Right hindlimb (tissue), 1 donor: ENCODE data around the gene ARMC9.
"Not testable (repeated sequence)": the region's sequence is repeated elsewhere in the genome, so short reads cannot be mapped to it uniquely, and the experiment has no call there.

Source experiments
- DNase-seq: peaks from one replicate; pipeline ENCODE4 v3.0.0-alpha.2; 2018

The ARMC9 gene

DNA sequence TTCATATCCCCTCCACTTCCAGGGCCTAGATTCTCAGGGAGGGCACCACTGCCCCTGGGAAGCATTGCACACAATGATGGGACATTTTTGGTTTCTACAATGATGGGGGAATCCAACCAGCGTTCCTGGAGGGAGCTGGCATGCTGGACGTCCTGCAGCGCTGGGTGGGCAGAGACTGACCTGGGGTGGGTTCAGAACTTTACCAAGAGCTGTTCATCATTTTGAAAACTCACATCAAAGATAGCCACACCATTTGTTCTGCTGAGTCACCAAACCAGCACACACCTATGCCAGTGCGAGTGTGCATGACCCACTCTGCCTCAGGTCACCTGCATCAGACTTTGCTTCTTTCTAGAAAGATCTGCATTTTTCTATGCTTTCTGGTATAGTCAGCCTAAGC, 14.1 kb upstream of the ARMC9 start:
- DNase-seq: no peak

DNA sequence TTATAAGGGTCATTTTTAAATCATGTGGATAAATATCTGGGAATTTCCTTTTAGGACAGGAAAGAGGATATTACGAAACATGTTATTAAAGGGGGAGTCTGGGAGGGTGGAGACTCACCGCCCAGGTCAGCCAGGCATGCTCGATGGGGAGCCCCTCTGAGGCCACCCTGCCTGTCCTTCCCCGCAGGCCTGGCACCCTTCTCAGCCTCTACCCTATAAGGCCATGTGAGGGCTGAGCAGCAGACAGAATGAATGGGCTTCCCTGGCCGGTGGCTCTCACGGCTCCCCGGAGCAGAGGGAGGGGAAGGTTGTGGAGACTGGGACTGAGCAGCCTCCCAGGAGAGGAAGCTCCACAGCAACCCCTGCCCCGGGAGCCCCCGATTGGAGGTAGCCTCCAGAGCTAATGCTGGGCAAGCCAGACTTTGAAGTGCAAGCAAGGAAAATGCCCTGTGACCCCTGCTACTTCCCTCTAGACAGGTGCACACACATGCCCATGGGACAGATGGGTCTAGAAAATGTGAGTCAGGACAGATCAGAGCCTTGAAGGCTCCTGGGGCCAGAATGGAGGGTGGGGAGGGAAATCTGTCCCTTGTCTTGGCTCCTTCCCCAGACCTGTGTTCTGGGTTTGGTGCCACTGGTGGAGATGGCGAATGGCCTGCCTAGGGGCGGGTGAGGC, 13.2 kb upstream of the ARMC9 start:
- no peak for DNase-seq

- no peak for DNase-seq
Measured at GRCh38 chr2:231185886-231186285, 12.5 kb upstream of the ARMC9 start.

DNA sequence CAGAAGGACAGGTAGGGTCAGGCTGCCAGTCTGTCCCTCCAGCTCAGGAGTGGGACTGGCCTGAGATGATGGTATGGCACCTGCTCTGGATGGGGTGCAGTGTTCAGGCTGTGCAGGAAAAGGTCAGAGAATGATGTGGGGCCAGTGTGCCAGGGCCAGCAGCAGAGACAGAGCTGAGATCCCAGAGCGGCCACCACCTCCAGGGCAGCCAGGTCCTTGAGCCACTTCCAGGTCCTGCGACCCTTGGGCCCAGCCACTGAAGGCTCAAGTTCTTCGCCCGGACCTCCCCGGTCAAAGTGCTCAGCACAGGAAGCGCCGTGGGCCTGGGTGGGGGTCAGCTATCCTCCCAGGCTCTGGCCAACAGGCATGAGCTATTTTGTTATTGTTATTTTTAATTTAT, 12.1 kb upstream of the ARMC9 start:
- no peak for DNase-seq

DNA sequence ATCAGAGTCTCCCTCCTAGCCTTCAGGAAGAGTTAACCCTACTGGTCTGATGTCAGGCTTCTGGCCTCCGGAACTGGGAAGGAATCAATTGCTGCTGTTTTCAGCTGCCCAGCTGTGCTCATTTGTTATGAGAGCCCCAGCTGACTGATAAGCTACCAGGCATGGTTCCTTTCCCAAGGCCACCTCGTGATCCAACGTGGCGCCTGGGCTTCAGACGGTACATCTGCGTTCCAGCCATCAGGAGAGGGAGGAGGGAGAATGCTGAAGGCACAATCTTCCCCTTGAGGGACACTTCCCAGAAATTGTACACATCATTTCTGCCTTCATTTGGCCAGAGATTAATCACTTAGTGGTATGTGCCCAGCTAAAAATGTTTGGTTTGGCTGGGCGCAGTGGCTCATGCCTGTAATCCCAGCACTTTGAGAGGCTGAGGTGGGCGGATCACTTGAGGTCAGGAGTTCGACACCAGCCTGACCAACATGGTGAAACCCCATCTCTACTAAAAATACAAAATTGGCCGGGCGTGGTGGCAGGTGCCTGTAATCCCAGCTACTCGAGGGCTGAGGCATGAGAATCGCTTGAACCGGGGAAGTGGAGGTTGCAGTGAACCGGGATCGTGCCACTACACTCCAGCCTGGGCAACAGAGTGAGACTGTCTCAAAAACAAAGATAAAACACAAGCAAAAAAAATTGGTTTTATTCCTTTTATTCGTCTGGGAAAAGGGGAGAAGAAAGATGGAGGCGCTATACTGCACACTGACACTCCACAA, 10.5 kb upstream of the ARMC9 start:
- no peak for DNase-seq

- no peak for DNase-seq
Measured at GRCh38 chr2:231188506-231189170, 9.8 kb upstream of the ARMC9 start.

GRCh38 chr2:231189171-231189530, 9.3 kb upstream of the ARMC9 start:
- DNase-seq: no peak

GRCh38 chr2:231189571-231190495, 8.6 kb upstream of the ARMC9 start:
- peak; percentile 55 for DNase-seq

- DNase-seq: peak; percentile 68
Measured at GRCh38 chr2:231190531-231191197, 7.8 kb upstream of the ARMC9 start.

GRCh38 chr2:231191896-231192872, 6.2 kb upstream of the ARMC9 start:
- DNase-seq: peak; percentile 88

DNA sequence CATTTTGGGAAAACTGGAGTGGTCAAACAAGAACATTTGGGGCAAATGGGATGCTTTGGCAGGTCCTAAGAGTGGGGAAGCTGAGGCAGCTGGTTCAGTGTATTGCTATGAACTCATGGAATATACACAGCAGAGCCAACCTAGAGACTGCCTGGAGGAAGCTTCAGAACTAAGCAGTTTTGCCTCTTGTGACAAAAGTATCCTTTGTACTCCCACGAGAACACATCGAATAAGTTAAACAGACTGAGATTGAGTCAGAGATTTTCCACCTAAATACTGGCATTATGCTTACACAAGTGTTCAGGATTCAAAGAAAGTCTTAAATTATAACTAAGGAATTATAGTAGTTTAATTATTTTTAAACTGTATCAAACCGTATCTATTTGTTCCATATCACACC, 5.2 kb upstream of the ARMC9 start:
- no peak for DNase-seq

DNA sequence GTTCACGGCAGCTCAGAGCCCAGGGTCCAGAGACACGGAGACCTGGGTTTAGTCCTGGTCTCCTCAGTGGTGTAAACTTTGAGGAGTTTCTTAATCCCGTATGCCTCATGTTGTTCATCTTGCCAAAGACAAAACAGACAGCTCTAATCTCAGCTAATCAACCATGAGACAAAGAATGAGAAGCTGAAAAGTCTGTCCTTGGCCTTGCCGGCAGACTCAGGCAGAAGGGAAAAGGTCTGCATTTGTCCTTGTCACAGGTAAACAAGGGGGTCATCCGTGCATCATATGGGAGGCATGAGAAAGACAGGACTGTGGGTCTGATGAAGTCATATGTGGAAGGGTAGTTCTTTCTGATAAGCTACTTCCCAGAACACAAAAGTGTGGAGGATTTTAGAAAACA, 1.8 kb upstream of the ARMC9 start:
- DNase-seq: no peak

DNA sequence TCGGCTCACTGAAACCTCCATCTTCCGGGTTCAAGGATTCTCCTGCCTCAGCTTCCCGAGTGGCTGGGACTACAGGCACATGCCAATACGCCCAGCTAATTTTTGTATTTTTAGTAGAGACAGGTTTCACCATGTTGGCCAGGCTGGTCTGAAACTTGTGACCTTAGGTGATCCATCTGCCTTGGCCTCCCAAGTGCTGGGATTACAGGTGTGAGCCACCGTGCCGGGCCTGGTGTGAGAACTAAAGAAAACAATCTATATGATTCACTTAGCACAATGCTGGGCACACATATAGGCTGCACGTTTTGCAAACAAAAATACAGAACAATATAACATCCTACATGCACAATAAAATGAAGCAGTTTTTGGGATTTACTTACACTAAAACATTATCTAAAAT, 1.2 kb upstream of the ARMC9 start:
- DNase-seq: not testable (repeated sequence)

DNA sequence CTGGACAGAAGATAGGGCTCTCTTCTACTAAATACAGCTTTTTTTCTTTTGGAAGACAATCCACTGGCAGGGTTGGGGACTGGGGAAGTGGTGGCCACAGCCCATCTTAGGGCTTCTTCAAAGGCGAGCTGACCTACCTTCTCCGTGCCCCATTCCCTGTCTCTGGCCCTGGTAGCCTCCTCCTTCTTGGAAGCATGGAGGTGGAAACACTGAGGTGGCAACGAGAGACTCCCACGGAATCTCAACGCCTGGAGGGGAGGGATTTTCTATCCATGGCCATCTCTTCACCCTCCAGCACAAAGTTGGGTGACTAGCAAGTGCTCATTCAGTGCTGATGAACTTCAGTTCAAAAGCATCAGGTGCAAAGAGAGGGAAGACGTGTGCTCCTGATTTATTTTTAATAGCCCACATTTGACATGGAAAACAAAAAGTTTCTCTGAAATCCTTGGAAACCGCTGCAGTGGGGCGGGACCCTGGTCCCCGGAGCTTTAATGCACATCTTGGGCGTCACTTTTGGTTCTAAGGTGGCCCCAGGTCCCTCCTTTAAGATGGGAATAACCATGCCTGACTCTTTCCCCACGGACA, 633 bp upstream of the ARMC9 start:
- no peak for DNase-seq

DNA sequence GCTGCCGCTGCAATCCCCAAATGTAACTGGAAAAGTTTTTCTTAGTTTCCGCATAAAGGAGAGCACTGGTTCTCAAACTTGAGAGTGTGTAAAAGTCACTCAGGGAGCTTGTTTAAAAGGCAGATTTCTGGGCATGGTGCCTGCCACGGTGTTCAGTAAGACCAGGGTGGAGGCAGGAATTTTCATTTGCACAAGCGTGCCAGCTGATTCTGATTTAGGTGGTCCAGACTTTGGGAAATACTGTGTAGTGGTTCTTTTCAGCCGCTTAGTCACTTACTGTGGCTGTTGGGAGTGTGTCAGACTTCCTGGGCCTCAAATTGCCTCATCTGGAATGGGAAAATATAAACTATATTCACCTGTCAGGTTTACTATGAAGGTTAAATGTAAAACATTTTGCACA, 788 bp downstream of the ARMC9 start:
- DNase-seq: no peak

GRCh38 chr2:231200805-231201474, 2.5 kb downstream of the ARMC9 start:
- peak; percentile 47 for DNase-seq

DNA sequence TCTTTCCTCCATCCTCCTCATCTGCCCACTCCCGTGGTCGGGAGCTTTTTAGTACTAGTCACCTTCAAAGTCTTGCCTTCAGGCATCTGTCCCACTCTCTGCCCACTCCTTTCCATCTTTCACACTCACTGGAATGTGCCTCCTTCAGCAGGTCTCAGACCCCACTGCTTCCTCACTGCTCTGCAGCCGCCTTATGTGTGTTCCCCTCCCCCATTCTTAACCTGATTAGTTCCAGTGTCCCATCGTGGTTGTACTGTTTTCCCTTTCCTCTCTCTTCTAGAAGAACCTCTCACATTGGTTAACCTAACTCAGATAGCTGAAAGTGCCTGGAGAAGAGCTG, 3.0 kb downstream of the ARMC9 start:
- no peak for DNase-seq

- no peak for DNase-seq
Measured at GRCh38 chr2:231203087-231203486, 4.7 kb downstream of the ARMC9 start.

DNA sequence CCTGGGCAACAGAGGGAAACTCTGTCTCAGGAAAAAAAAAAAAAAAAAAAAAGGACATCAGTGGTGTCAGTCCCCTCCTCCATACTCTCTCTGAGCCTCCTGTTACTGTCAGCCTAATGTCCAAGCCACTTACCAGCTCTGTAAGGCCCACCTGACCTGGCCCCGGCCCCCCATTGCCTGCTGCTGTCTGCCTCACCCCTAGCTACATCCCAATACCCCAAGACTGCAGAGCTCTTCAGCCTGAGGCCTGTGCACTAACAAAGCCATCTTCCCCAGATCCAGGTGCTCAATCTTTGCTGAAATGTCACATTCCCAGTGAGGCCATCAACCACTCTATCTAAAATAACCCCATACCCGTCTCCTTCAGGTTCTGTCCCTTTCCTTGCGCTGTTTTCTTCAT, 5.7 kb downstream of the ARMC9 start:
- no peak for DNase-seq

DNA sequence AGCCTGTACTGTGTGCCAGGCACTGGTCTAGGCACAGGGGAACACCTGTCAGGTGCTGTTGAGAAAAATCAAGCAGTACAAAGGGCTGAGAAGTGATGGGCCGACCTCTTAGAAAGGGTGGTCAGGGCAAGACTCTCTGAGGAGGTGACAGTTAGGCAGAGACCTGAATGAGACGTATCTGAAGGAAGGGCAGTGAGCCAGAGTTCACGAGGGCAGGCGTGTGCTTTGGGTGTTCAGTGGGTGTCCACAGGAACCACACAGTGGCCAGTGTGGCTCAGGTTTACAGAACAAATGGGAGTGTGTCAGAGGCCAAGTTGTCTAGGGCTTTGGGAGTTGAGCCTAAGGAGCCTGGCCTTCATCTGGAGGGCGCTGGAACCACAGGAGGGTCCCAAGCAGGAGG, 6.2 kb downstream of the ARMC9 start:
- DNase-seq: no peak
